ENCODE data around the gene SLC25A1.

DNA sequence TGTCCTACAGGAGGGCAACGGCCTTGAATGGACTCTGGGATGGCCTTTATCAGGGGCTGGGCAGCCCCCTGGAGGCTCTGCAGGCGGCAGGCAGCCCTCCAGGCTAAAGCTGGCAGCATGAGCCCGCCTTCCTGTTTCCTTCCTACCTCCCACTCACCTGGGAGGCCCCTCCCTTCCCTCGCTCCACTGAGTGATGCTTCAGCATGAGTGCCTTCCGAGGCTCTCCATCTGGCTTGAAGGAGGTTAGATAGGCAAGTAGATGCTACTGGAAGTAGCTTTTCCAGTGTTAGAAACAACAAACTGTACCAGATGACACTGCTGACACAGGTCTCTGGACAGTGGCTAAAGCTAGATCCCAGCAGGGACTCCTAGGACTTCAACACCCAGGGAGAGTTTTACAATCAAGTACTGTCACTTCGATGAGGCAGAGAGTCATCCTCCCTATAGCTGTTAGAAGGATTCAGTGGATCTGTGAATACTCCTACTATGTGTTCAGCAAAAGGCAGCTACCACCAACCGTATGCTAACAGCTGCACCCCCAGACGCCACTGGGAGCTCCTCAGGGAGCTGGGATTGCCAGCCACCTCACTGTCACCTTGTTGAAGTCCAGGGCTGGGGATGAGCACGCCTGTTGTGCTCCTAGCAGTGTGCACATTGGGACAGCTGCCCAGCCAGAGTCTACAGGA, 4.1 kb upstream of the SLC25A1 start:
- TF ChIP-seq CTCF (IDR thresholded peaks at IDR 0.05) (no peak), EZH2 (IDR thresholded peaks at IDR 0.05; ENCODE audit: borderline replicate concordance, insufficient read depth, low read depth, low read length, poor library complexity, severe bottlenecking) (no peak)
